ENCODE measurements around the gene HOXA10. TPM values are rescaled to one million over a fixed set of nuclear protein-coding genes. Genes with fewer than 3 reads are reported as not detected.
A peak's percentile ranks its signal among the peaks of the same experiment; 100 is the strongest.

The HOXA10 gene
- total RNA-seq, 4 donors from 2014 or later: 24.6 to 61.2 (median 40.0) TPM

- in situ Hi-C loops (cut with MboI; ENCODE audit: low sequenced_read_pairs in 4 of 4): loop anchor here in 3 of 4 donors (10.0 to 25.0 kb wide), 6 partner anchors 912 to 1413 kb away; partner anchors contain the start of genes CBX3 (in 1 of the 3), CREB5 (in 1 of the 3) and HNRNPA2B1 (in 1 of the 3)
- peak overlapping the region; percentile 62 to 88 (median 77) for H3K4me3 ChIP-seq
- H3K36me3 ChIP-seq: no peaks in the 10 kb centered on the region
- peak overlapping the region; percentile 90 to 99 (median 95) for H3K27ac ChIP-seq
- intact Hi-C loops (cut with DNase I; ENCODE audit: low total_unique reads): loop anchor here (10.0 kb wide), 1 partner anchor 1500 kb away; no protein-coding TSS in a partner anchor
- H3K27me3 ChIP-seq: no peaks in the 10 kb centered on the region
- H3K9me3 ChIP-seq: no peaks in the 10 kb centered on the region
- H3K4me1 ChIP-seq: peaks cover 25 to 57% of the 10 kb centered on the region in 2 donors
- peak; percentile 3 to 25 for ATAC-seq
- DNase-seq: peak; percentile 49 to 64
- TF ChIP-seq POLR2A (IDR thresholded peaks at IDR 0.05): peak; percentile 26 to 34
- no peak for TF ChIP-seq CTCF (IDR thresholded peaks at IDR 0.05 in 4 of 5, conservative IDR thresholded peaks at IDR 0.05 in 1 of 5)
Observed at GRCh38 chr7:27174874-27175625, 930 bp upstream of the HOXA10 start.

GRCh38 chr7:27173511-27173955 lies 587 bp downstream of the HOXA10 start:
- DNase-seq (peak; percentile 5 to 50), ATAC-seq (peak; percentile 13 to 21)
- H3K27ac ChIP-seq: peak overlapping the region; percentile 90 to 99 (median 95)
- in situ Hi-C loops (cut with MboI; ENCODE audit: low sequenced_read_pairs in 4 of 4) (loop anchor here in 2 of 4 donors (10.0 to 25.0 kb wide), 2 partner anchors 961 to 1319 kb away; partner anchors contain the start of genes CBX3 (in 1 of the 2) and HNRNPA2B1 (in 1 of the 2)), intact Hi-C loops (cut with DNase I; ENCODE audit: low total_unique reads) (loop anchor here (10.0 kb wide), 1 partner anchor 1499 kb away; no protein-coding TSS in a partner anchor)
- H3K4me1 ChIP-seq: peaks cover 21 to 56% of the 10 kb centered on the region in 2 donors
- TF ChIP-seq POLR2A (IDR thresholded peaks at IDR 0.05) (no peak), CTCF (IDR thresholded peaks at IDR 0.05 in 4 of 5, conservative IDR thresholded peaks at IDR 0.05 in 1 of 5) (no peak)
- peak overlapping the region; percentile 62 to 88 (median 77) for H3K4me3 ChIP-seq
- H3K9me3 ChIP-seq: no peaks in the 10 kb centered on the region
- no peaks in the 10 kb centered on the region for H3K36me3 ChIP-seq
- H3K27me3 ChIP-seq: no peaks in the 10 kb centered on the region

DNA sequence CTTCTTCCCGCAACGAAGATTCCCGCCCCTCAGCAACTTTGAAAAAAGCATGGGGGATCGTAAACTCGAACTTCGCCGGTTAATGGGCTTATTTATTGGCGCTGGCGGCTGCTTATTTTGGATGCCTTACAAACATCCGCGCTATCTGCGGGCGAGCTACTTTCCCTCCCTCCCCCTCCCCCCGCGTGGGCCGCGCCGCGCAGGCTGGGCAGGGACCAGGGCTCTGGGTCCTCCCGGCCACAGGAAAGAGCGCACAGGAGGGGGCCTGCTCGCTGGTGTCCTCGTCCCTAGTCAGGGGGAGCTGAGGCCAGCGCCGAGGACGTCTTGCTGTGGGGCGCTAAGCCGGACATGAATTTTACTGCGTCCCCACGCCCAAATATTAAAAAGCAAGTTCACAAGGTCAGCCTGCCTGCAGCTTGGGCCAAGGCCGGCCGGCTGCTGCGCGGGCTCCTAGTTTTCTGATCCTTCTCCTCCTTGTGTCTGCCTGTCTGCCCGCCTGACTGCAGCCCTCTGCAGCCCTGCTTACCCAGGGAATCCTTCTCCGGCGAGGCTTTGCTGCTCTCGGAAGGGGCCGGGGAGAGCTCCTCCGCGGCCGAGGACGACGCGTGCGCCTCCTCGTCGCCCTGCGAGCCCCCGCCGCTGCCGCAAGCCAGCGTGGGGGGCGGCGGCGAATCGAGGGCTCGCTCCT lies 1.2 kb downstream of the HOXA10 start:
- no peaks in the 10 kb centered on the region for H3K27me3 ChIP-seq
- in situ Hi-C loops (cut with MboI; ENCODE audit: low sequenced_read_pairs in 4 of 4): loop anchor here in 2 of 4 donors (10.0 to 25.0 kb wide), 2 partner anchors 961 to 1318 kb away; partner anchors contain the start of genes CBX3 (in 1 of the 2) and HNRNPA2B1 (in 1 of the 2)
- peak overlapping the region; percentile 90 to 99 (median 95) for H3K27ac ChIP-seq
- peak; percentile 40 to 73 for DNase-seq
- peaks cover 16 to 53% of the 10 kb centered on the region in 2 donors for H3K4me1 ChIP-seq
- ATAC-seq: peak in 1 of 2 donors; percentile 7
- intact Hi-C loops (cut with DNase I; ENCODE audit: low total_unique reads): loop anchor here (10.0 kb wide), 1 partner anchor 1498 kb away; no protein-coding TSS in a partner anchor
- no peaks in the 10 kb centered on the region for H3K36me3 ChIP-seq
- TF ChIP-seq CTCF (IDR thresholded peaks at IDR 0.05 in 4 of 5, conservative IDR thresholded peaks at IDR 0.05 in 1 of 5): no peak
- TF ChIP-seq POLR2A (IDR thresholded peaks at IDR 0.05): peak; percentile 24
- peak overlapping the region; percentile 62 to 88 (median 77) for H3K4me3 ChIP-seq
- no peaks in the 10 kb centered on the region for H3K9me3 ChIP-seq

- no peaks in the 10 kb centered on the region for H3K27me3 ChIP-seq
- no peak for TF ChIP-seq POLR2A (IDR thresholded peaks at IDR 0.05)
- no peak for TF ChIP-seq CTCF (IDR thresholded peaks at IDR 0.05 in 4 of 5, conservative IDR thresholded peaks at IDR 0.05 in 1 of 5)
- peak overlapping the region; percentile 90 to 99 (median 95) for H3K27ac ChIP-seq
- H3K4me3 ChIP-seq: peak overlapping the region; percentile 62 to 88 (median 77)
- intact Hi-C loops (cut with DNase I; ENCODE audit: low total_unique reads): loop anchor here (10.0 kb wide), 1 partner anchor 1498 kb away; no protein-coding TSS in a partner anchor
- peaks cover 12 to 53% of the 10 kb centered on the region in 2 donors for H3K4me1 ChIP-seq
- no peaks in the 10 kb centered on the region for H3K9me3 ChIP-seq
- in situ Hi-C loops (cut with MboI; ENCODE audit: low sequenced_read_pairs in 4 of 4): loop anchor here in 2 of 4 donors (10.0 to 25.0 kb wide), 2 partner anchors 960 to 1318 kb away; partner anchors contain the start of genes CBX3 (in 1 of the 2) and HNRNPA2B1 (in 1 of the 2)
- DNase-seq (peak; percentile 1 to 33), ATAC-seq (no peak)
- H3K36me3 ChIP-seq: no peaks in the 10 kb centered on the region
Observed at GRCh38 chr7:27172315-27172774, 1.8 kb downstream of the HOXA10 start.
